Left colon (tissue), 2 donors: Measurements from ENCODE around the gene AP3D1. TPM values are rescaled to one million over a fixed set of nuclear protein-coding genes. Genes with fewer than 3 reads are reported as not detected.

Experiments used
- ATAC-seq: fragments of 200-7000 bp; cut with Tn5 transposase; one replicate; pipeline ENCODE4 v1.9.1; 2020; ENCODE audit warnings: mild to moderate bottlenecking, moderate library complexity
- DNase-seq, 2 donors: peaks; one replicate each; pipeline ENCODE4 v3.0.0-alpha.2; 2020
- intact Hi-C, 2 donors: fragments of 100-400 bp; cut with DNase I in 1 of 2; cut with micrococcal nuclease in 1 of 2; formaldehyde crosslinking; loops; one replicate each; pipeline versions ENCODE4 v1.11.2 to v1.14.0; 2022; cut with DNase I, micrococcal nuclease
- total RNA-seq, 2 donors: library from RNA; stranded (reverse); fragmentation: NEBNext Ultra II Directional; extraction: Animal tissue kit (Norgen Biotek cat#: 25700); gene quantifications; one replicate each; pipeline ENCODE4 v1.2.1, GENCODE V29; 2021
- donor health status: DM: no; HTN: no; CAD: no.
- donor health status: DM: yes; HTN: yes; CAD: no.

AP3D1 gene
- total RNA-seq, 2 donors from 2014 or later = 99.4 to 123 TPM

DNA sequence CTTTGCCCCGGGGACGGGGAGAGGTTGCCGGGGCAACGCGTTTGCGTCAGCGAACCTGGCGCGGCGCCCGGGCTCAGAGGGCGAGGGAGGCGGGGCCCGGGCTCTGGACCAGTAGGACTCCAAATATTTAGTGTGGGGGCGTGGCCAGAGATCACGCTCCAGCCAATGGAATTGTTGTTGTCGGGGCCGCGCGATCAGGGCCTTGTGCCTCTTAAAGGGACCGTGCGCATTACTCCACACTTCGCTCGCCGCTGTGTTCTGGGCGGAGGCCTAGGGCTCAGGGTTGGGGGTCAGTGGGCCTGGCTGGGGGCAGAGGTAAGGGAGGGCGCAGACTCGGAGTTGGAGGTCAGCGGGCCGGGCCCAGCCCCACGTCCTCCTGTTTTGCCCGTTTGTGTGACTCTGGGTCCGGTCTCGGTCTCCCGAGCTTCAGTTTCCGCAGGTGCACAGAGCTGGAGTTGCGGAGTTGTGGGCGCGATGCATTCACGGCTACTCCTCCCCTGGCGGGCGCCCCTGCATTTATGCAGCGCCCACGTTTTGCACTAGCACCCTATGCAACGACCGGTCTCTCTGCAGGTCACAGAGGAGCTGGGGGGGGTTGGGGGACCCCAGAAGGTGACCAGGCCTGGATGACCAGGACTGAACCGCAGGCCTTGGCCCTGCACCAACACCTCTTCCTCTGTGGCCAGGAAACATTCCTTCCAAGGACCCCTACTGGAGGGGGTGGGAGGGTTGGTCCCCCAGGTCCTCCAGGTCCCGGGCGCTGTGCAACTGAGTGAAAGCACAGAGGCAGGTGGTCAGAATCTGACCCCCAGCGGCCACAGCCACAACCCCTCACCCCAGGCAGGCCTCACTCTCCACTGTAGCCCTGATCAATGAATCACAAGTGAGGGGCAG, 89.6 kb downstream of the AP3D1 start:
- ATAC-seq = peak; percentile 68
- intact Hi-C loops = no loop called here
- DNase-seq = peak; percentile 99 to 100

DNA sequence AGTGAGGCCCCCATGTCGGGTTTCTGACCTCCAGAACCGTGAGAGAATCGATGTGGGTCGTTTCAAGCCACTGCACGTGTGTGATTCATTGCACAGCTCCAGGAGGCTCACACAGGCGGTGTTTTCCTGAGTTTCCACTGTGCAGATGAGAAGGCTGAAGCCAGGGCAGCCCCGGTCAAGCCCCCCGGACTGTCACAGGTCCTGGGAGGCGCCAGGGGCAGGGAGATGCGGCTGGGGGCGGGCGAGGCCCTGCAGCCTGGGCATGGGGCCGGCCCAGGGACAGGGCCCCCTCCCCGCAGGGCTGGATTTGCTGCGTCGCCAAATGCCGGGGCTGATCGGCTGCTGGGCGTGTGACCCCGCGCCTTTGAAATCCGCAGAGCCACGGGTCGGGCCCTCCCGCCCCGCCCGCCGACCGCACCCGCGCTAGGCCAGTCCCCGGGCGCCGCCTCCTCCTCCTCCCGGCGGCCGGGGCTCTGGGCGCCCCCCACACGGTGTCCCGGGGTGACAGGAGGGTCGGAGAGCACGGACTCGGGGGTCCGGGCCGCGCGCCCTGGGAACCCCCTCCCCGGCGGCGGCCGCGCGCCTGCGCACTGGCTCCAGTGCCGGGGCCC, 90.4 kb downstream of the AP3D1 start:
- peak; percentile 59 for ATAC-seq
- peak; percentile 75 to 82 for DNase-seq
- intact Hi-C loops = no loop called here

DNA sequence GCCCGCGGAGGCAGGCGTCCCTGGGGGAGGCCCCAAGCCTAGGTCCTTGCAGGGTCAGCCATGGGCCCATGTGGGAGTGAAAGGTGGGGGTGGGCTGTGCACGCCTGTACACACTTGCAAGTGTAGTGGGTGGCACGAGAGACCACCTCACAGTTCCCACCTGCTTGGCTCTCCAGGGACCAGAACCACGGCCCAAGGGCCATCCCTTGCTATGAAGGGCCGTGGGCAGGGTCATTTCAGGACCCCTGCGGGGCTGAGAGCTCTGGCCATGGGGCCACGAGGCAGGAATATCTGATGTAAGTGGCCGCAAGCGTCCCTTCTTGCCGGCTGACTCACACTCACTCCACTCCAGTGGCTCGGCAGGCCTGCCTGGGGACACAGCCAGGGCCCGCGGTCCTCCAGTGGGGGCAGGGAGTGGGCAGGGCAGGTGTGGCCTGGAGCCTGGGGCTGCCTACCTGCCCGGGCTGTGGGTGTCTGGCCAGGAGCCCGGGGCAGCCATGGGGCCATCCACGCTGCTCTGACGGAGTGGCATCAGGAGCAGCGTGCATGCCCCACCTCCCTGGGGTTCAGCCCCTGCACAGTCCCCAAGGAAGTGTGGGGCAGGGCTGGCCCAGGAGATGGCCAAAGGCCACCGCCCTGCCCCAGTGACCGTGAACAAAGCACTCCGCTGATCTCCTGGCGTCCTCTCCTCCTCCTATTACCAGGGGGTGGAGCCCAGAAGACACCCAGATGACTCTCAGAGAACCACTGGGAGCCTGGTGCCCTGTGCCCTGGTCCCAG, 91.8 kb downstream of the AP3D1 start:
- ATAC-seq (peak; percentile 66), DNase-seq (peak; percentile 85 to 94)
- intact Hi-C loops = no loop called here

DNA sequence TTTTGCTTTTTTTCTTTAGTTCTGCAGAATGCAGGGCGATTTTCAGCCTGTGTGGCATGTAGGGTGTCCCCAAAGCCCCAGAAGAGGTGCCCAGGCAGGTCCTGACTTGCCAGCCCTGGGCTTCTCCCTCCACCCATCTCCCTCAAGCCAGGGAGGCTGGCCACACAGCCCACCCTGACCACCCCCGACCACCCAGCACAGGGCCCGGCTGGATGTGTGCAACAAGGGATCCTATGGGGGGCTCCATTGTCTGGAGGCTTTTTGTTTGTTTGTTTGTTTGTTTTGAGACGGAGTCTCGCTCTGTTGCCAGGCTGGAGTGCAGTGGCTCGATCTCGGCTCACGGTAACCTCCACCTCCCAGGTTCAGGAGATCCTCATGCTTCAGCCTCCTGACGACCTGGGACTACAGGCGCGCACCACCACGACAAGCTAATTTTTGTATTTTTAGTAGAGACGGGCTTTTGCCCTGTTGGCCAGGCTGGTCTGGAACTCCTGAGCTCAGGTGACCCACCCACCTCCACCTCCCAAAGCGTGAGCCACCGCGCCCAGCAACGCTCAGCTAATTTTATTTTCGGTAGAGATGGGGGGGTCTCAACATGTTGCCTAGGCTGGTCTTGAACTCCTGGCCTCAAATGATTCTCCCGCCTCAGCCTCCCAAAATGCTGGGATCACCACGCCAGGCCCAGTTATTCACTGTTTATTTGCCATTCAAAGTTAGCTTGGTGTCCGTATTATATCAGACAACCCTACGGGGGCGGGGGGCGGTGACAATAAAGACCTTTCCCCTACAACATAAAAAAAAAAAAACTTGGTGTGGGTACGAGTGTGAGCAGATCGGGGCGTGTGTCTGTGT, 92.6 kb downstream of the AP3D1 start:
- ATAC-seq (no peak), DNase-seq (no peak)
- intact Hi-C loops = no loop called here

DNA sequence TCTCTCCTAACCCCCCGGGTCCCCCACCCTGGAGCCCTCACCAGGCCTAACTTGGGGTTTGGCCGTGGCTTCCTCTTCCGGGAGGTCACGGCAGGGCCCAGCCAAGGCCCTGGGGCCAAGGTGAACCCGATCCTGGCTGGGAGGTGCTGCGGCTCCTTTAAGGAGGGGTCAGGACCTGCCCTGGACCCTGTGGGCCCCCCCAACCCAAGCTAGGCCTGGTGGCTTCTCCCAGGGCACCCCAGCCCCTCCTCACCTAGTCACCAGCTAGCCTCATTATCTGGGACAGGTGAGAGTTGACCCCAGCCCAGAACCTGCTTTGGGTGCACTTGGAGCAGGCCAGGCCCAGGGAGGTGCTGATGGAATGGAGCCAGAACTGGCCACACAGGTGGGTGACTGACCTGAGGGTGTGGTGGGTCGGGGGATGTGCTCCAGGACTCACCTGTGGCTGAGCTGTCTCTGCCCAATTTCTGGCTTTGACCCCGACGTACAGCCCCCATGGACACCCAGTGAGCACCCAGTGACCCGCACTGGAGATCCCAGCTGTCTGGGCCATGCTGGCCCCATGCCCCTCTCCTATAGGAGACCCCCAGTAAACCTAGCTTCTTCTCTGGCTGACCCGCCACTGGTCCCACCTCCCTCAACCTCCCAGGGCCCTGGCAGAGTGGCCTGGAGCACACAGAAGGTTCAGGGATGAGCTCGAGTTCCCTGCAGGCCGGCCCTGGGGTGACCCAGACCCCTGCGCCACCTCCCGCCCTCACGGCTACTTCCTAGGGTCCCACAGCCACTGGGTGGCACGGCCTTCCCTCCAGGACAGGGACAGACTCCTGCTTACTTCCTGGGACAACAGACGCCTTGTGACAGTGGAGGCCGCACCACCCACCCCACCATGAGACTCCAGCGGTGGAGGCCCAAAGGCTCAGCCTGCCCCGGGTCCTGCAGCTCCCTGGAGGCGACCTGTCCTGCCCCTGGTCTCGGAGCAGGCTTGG, 93.6 kb downstream of the AP3D1 start:
- ATAC-seq (no peak), DNase-seq (no peak)
- intact Hi-C loops = no loop called here

DNA sequence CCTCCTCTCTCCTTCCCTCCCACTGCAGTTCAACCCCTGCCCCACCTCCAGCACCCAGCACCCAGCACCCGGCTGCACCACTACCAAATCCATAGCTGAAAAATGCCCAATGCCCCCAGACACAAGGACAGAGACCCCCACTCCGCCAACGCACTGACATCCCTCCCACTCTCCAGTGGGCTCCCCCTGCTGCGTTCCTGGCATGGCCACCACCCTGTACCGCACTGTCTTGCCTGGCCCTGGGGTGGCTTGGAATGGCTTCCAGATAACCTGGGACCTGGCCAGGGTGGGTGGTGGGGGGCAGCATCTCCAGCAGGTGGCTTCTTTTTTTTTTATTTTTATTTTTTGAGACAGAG, 94.6 kb downstream of the AP3D1 start:
- ATAC-seq = no peak
- DNase-seq = no peak
- intact Hi-C loops = no loop called here

DNA sequence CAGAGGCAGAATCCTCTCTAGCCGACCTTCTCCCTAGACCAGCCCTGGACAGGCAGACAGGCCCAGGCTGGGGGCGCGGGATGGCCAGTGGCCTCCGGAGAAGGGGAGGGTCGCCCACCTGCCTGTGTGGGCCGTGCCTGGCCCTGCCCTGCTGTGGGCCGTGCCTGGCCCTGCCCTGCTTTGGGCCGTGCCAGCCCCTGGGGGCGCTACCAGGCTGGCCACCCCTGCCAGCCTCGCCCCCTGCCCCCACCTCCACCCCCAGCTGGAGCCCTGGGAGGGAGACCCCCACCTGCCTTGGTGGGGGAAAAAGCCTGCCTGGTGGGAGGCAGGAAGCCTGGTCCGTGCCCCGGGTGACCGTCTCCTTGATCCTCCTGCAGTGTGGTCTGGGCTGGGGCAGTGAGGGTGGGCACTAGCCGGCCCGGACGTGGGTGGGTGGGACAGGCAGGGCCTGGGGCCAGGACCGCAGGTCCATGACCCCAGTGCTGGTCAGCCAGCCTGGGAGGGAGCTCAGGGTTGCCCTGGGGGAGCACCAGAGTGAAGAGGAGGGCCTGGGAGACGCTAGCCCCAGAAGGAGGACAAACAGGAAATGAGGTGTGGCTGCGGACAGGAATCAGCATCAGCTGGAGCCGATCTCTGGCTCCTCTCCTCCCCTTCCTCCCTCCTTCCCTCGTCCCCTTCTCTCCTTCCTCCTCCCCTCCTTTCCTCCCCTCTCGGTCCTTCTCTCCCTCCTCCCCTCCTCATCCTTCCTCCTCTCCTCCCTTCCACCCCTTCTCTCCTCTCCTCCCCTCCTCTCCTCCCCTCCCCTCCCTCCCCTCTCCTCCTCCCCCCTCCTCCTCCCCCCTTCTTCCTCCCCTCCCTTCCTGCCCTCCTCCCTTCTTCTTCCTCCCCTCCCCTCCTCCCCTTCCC, 95.2 kb downstream of the AP3D1 start:
- DNase-seq (peak; percentile 62 to 78), ATAC-seq (peak; percentile 16)
- intact Hi-C loops = no loop called here

DNA sequence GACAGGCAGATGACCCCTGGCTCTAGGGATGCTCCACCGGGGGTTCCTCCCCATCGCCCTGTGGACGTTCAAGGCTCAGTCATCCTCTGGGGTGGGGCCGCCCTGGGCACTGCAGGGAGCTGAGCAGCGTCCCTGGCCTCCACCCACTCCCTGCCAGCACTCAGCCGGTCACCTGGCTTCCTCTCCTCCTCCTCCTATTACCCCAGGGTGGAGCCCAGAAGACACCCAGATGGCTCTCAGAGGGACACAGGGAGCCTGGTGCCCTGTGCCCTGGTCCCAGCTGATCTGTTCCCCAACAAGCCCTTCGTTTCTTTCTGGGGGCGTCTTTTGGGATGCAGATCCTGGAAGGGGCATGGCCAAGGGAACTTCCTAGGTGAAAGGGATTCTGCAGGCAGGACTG, 96.6 kb downstream of the AP3D1 start:
- intact Hi-C loops = no loop called here
- ATAC-seq (peak; percentile 47), DNase-seq (peak; percentile 81 to 86)

DNA sequence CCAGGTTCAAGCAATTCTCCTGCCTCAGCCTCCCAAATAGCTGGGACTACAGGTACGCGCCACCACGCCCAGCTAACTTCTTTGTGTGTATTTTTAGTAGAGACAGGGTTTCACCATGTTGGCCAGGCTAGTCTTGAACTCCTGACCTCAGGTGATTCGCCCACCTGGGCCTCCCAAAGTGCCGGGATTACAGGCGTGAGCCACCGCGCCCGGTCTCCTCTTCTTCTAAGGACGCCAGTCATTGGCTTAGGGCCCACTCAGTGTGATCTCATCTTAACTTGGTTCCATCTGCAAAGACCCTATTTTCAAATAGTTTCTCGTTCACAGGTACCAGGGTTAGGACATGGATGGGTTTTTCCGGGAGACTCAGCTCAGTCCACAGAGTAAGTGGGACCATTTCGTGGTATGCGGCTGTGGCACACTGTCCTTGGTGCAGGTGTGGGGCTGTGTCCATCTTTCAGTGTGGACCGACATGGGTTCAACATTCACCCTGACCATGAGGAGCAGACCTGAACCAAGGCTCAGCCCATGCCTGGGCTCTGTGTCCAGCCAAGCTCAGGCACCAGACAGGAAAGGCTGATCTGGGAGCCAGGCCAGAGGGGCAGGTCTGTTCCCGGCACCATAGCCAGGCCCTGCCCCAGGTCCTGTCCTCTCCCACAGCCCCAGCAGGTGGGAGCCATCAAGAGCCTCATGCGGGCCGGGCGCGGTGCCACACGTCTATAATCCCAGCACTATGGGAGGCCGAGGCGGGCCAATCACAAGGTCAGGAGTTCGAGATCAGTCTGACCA, 97.6 kb downstream of the AP3D1 start:
- ATAC-seq = no peak
- intact Hi-C loops = no loop called here
- peak; percentile 62 to 74 for DNase-seq

DNA sequence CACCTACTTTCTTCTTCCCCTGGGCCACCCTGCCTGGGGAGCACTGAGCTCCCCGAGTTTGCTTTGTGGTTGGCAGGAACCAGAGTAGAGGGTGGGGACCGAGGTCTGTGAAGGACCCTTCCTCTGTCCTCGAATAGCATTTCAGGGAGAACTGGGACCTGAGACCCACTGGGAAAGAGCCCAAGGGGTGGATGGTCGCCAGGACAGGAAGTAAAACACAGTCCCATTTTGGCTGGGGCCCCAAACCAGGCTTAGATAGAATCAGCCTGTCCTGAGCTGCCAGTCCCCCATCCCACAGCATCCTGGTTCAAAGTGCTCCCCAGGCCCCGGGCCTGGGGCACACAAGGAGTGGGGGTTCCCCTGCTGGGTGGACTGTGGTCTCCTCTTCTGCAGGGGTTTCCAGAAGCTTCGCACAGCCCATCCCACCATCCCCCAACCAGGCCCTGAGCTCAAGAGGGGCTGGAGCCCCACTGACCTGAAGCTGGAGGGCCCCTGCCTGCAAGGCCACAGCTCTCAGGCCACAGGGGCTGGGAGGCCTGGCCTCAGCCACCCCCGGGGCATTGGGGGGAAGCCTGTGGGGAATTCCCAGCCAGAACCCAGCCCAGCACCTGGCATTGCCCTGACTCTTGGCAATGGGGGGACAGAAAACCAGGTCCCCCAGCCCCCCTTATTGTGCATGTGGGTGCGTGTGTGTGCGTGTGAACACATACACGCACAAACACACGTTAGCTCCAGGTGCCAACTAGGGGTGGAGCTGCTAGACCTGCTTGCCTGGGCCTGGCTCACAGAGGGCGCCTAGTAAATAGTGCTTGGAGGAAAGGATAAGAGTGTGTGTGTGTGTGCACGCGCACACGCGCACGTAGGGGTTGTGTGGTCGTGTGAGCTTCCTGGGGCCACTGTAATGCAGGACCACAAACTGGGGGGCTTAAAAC, 99.3 kb downstream of the AP3D1 start:
- ATAC-seq (peak; percentile 18), DNase-seq (peak; percentile 72 to 81)
- intact Hi-C loops = no loop called here

DNA sequence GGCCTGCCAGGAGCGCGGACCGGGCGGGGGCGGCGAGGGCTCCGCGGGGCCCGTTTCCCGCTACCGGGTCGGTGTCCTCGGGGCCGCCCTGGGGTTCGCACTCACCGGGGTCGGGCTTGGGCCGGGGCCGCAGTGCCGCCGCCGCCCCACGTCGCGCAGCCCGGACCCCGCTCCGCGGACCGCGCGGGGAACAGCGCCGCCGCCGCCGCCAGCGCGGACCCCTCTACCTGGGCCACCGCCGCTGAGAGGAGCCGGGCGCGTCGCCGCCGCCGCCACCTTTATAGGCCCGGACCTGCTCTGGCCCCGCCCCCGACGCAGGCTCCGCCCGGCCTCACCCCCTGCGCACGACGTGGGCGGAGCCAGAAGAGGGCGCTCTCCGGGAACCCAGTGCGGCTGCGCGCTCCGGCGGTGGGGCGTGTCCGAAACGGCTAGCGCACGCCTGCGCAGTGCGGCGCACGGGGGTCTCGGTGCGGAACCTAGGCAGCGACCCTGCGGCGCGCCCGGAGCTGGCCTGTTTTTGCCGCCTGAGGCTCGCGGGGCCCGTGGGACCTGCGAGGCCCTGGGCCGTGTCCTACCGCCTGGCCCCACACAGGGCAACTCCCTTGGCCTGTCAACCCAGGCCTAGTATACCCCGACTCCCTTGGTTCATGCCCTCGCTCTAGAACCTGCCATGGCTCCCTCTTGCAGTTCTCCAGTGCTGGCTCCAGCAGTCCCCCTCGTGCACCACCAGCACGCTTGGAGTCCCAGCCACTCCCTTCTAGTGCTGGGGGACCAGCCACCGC, 100.2 kb downstream of the AP3D1 start, which contains the start of gene MKNK2:
MKNK2 (minus strand) TSS at position 254 of the 782 bp plus-strand sequence. CDS start 393 bp downstream, outside the sequence.
- ATAC-seq = peak; percentile 51
- peak; percentile 82 to 96 for DNase-seq
- intact Hi-C loops = no loop called here
